H9 (cell line): ENCODE data around the gene CSMD2. TPM values are rescaled to one million over a fixed set of nuclear protein-coding genes. Genes with fewer than 3 reads are reported as not detected.

Experiments used
- DNase-seq: peaks from one replicate; pipeline ENCODE4 v3.0.0-alpha.2; 2017
- H2AFZ ChIP-seq: one replicate; pipeline ENCODE4 v1.6.1; 2013; ENCODE audit warnings: mild to moderate bottlenecking, low read length, control low read depth, moderate library complexity
- H2AK5ac ChIP-seq: 2 replicates; pipeline ENCODE4 v1.6.1; 2013; ENCODE audit warnings: low read length, control low read depth, mixed read lengths; ENCODE audit not compliant: insufficient read length
- H2BK120ac ChIP-seq: one replicate; pipeline ENCODE4 v1.6.1; 2013; ENCODE audit warnings: low read depth, mild to moderate bottlenecking, low read length, control low read depth, inconsistent platforms; ENCODE audit not compliant: poor library complexity, severe bottlenecking
- H2BK12ac ChIP-seq: 2 replicates; pipeline ENCODE4 v1.6.1; 2013; ENCODE audit warnings: low read length, control low read depth, mixed read lengths, low read depth; ENCODE audit not compliant: insufficient read length
- H2BK15ac ChIP-seq: 2 replicates; pipeline ENCODE4 v1.6.1; 2013; ENCODE audit warnings: low read depth, low read length, control low read depth
- H2BK20ac ChIP-seq: one replicate; pipeline ENCODE4 v1.6.1; 2013; ENCODE audit warnings: low read depth, mild to moderate bottlenecking, low read length, control low read depth, inconsistent platforms; ENCODE audit not compliant: poor library complexity, severe bottlenecking
- H2BK5ac ChIP-seq: 2 replicates; pipeline ENCODE4 v1.6.1; 2013; ENCODE audit warnings: low read length, control low read depth, mixed read lengths; ENCODE audit not compliant: insufficient read length
- H3K14ac ChIP-seq: 2 replicates; pipeline ENCODE4 v1.6.1; 2013; ENCODE audit warnings: low read length, control low read depth; ENCODE audit not compliant: insufficient read depth
- H3K18ac ChIP-seq: 2 replicates; pipeline ENCODE4 v1.6.1; 2013; ENCODE audit warnings: low read depth, mild to moderate bottlenecking, mixed read lengths, low read length, control low read depth; ENCODE audit not compliant: insufficient read length
- H3K23ac ChIP-seq: 2 replicates; pipeline ENCODE4 v1.6.1; 2013; ENCODE audit warnings: low read length, control low read depth, mixed read lengths, low read depth; ENCODE audit not compliant: insufficient read length
- H3K23me2 ChIP-seq: 2 replicates; pipeline ENCODE4 v1.6.1; 2013; ENCODE audit warnings: low read depth, mild to moderate bottlenecking, mixed read lengths, low read length, control low read depth; ENCODE audit not compliant: insufficient read length, poor library complexity, severe bottlenecking
- H3K27ac ChIP-seq: 2 replicates; pipeline ENCODE4 v1.5.1; 2013; ENCODE audit warnings: low read length, control low read depth, mixed read lengths, low read depth; ENCODE audit not compliant: insufficient read length
- H3K27me3 ChIP-seq: 2 replicates; pipeline ENCODE4 v1.6.1; 2013; ENCODE audit warnings: low read length, control low read depth, inconsistent platforms; ENCODE audit not compliant: insufficient read depth
- H3K4ac ChIP-seq: 2 replicates; pipeline ENCODE4 v1.6.1; 2013; ENCODE audit warnings: low read depth, mild to moderate bottlenecking, control low read depth, inconsistent platforms, low read length, moderate library complexity
- H3K4me1 ChIP-seq: 2 replicates; pipeline ENCODE4 v1.6.1; 2013; ENCODE audit warnings: low read length, control low read depth, inconsistent platforms; ENCODE audit not compliant: insufficient read depth
- H3K4me2 ChIP-seq: 2 replicates; pipeline ENCODE4 v1.6.1; 2013; ENCODE audit warnings: low read length, control low read depth, mixed read lengths; ENCODE audit not compliant: insufficient read length, insufficient read depth
- H3K56ac ChIP-seq: 2 replicates; pipeline ENCODE4 v1.6.1; 2013; ENCODE audit warnings: low read depth, mild to moderate bottlenecking, mixed read lengths, low read length, control low read depth; ENCODE audit not compliant: insufficient read length
- H3K79me1 ChIP-seq: 2 replicates; pipeline ENCODE4 v1.6.1; 2013; ENCODE audit warnings: low read depth, mild to moderate bottlenecking, moderate library complexity, low read length, control low read depth, inconsistent platforms; ENCODE audit not compliant: insufficient read depth, poor library complexity, severe bottlenecking
- H3K79me2 ChIP-seq: 2 replicates; pipeline ENCODE4 v1.6.1; 2013; ENCODE audit warnings: low read length, control low read depth, inconsistent platforms; ENCODE audit not compliant: insufficient read depth
- H3K9ac ChIP-seq: 2 replicates; pipeline ENCODE4 v1.6.1; 2013; ENCODE audit warnings: low read length, control low read depth, mixed read lengths; ENCODE audit not compliant: insufficient read length; ENCODE audit errors: extremely low read depth
- H3K9me3 ChIP-seq: one replicate; pipeline ENCODE4 v1.6.1; 2013; ENCODE audit warnings: low read depth, low read length, inconsistent platforms; ENCODE audit not compliant: control insufficient read depth
- H3T11ph ChIP-seq: one replicate; pipeline ENCODE4 v1.6.1; 2013; ENCODE audit warnings: mild to moderate bottlenecking, low read length, control low read depth, inconsistent platforms
- H4K20me1 ChIP-seq: one replicate; pipeline ENCODE4 v1.6.1; 2013; ENCODE audit not compliant: control insufficient read depth, insufficient read length, insufficient read depth
- H4K5ac ChIP-seq: 2 replicates; pipeline ENCODE4 v1.6.1; 2013; ENCODE audit warnings: low read depth, mild to moderate bottlenecking, mixed read lengths, low read length, control low read depth; ENCODE audit not compliant: insufficient read length
- H4K8ac ChIP-seq: replicated peaks from 2 replicates; pipeline ENCODE4 v1.6.1; 2013; ENCODE audit warnings: low read length, control low read depth, mixed read lengths, low read depth; ENCODE audit not compliant: insufficient read length
- H4K91ac ChIP-seq: 2 replicates; pipeline ENCODE4 v1.6.1; 2013; ENCODE audit warnings: low read depth, mild to moderate bottlenecking, moderate library complexity, mixed read lengths, low read length, control low read depth; ENCODE audit not compliant: insufficient read length
- H3K27ac Mint-ChIP-seq, 3 experiments: 2 replicates in 2 of 3; 3 replicates in 1 of 3; pipeline ENCODE4 v1.8.0; 2020 to 2021; ENCODE audit warnings: mixed read lengths in 3 of 3, mild to moderate bottlenecking in 1 of 3, moderate library complexity in 1 of 3
- H3K27me3 Mint-ChIP-seq: 2 replicates; pipeline ENCODE4 v1.8.0; 2021; ENCODE audit warnings: low read depth, mild to moderate bottlenecking, moderate library complexity, mixed read lengths
- H3K36me3 Mint-ChIP-seq, 3 experiments: 2 replicates in 2 of 3; 3 replicates in 1 of 3; pipeline ENCODE4 v1.8.0; 2020 to 2021; ENCODE audit warnings: low read depth in 3 of 3, mixed read lengths in 3 of 3; ENCODE audit not compliant: insufficient read depth in 1 of 3
- H3K4me1 Mint-ChIP-seq, 2 experiments: 2 replicates each; pipeline ENCODE4 v1.8.0; 2020; ENCODE audit warnings: mixed read lengths in 2 of 2
- H3K4me3 Mint-ChIP-seq, 2 experiments: 2 replicates in 1 of 2; 3 replicates in 1 of 2; pipeline ENCODE4 v1.8.0; 2020 to 2021; ENCODE audit warnings: mild to moderate bottlenecking in 2 of 2, mixed read lengths in 2 of 2, moderate library complexity in 1 of 2
- H3K9me3 Mint-ChIP-seq, 2 experiments: 2 replicates in 1 of 2; 3 replicates in 1 of 2; pipeline ENCODE4 v1.8.0; 2020; ENCODE audit warnings: mild to moderate bottlenecking in 2 of 2, mixed read lengths in 2 of 2, moderate library complexity in 1 of 2
- WGBS: extraction: QIAGEN DNeasy Blood & Tissue Kit; methylation state at CpG from one replicate; pipeline ENCODE4 v1.1.7; 2013; ENCODE audit warnings: missing lambda C conversion rate, low lambda C conversion rate, mixed read lengths; ENCODE audit not compliant: insufficient read length; ENCODE audit errors: extremely low coverage; 5-methylcytosine and 5-hydroxymethylcytosine counted together
- total RNA-seq: library from RNA; stranded (reverse); gene quantifications from 2 replicates; pipeline ENCODE4 v1.2.1, GENCODE V29; 2021
- TF ChIP-seq, protein P1 (sequence below): fragments of 200-600 bp; sonication (generic); conservative IDR thresholded peaks from 3 replicates; pipeline ENCODE4 v1.8.0; 2021; ENCODE audit warnings: antibody characterized with exemption, mild to moderate bottlenecking

Gene CSMD2
- total RNA-seq, 1 experiment from 2014 or later, result 6.4 TPM

DNA sequence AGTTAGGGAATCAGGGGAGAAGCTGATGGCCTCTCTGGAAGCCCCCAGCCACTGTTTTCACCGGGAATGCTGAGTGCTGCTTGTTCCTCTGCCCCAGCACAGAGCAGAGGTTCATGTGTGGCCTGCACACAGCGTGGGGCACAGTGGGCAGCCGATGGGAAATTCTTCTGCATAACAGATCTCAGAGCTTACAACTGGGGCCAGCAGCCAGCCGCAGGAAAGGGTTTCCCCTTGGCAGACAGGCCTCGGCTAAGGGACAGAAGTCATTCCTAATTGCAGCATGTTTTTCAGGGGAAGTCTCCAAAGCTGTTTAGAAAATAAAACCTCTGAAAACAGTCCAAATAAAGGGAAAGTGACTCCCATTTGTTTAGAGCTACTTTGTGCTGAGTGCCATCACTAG is 278.5 kb downstream of the CSMD2 start:
- H2BK12ac ChIP-seq, result no peak overlapping the region
- no peak overlapping the region for H3K4ac ChIP-seq
- WGBS, result no CpG with 5 or more reads among the region's 5 CpGs
- H3K79me2 ChIP-seq, result no peaks in the 10 kb centered on the region
- H3K4me3 Mint-ChIP-seq, result no peak overlapping the region
- peak overlapping the region in 1 of 3 experiments; percentile 23; a peak in 1 of 7 replicates for H3K27ac Mint-ChIP-seq
- H3K9ac ChIP-seq, result no peak overlapping the region
- H3K23ac ChIP-seq, result no peak overlapping the region
- no peak overlapping the region for H2AK5ac ChIP-seq
- no peaks in the 10 kb centered on the region for H3K27me3 ChIP-seq
- H3T11ph ChIP-seq, result no peak overlapping the region
- H4K8ac ChIP-seq, result no peak overlapping the region
- H3K79me1 ChIP-seq, result no peaks in the 10 kb centered on the region
- H3K36me3 Mint-ChIP-seq, result peaks cover 0 to 2% (median 2%) of the 10 kb centered on the region in 3 experiments; a peak in 1 of 7 replicates
- H4K91ac ChIP-seq, result no peak overlapping the region
- TF ChIP-seq, protein P1, sequence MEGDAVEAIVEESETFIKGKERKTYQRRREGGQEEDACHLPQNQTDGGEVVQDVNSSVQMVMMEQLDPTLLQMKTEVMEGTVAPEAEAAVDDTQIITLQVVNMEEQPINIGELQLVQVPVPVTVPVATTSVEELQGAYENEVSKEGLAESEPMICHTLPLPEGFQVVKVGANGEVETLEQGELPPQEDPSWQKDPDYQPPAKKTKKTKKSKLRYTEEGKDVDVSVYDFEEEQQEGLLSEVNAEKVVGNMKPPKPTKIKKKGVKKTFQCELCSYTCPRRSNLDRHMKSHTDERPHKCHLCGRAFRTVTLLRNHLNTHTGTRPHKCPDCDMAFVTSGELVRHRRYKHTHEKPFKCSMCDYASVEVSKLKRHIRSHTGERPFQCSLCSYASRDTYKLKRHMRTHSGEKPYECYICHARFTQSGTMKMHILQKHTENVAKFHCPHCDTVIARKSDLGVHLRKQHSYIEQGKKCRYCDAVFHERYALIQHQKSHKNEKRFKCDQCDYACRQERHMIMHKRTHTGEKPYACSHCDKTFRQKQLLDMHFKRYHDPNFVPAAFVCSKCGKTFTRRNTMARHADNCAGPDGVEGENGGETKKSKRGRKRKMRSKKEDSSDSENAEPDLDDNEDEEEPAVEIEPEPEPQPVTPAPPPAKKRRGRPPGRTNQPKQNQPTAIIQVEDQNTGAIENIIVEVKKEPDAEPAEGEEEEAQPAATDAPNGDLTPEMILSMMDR, result no peak
- H2BK5ac ChIP-seq, result no peak overlapping the region
- H2BK20ac ChIP-seq, result no peak overlapping the region
- H3K18ac ChIP-seq, result no peak overlapping the region
- no peak overlapping the region for H3K4me2 ChIP-seq
- no peak overlapping the region for H2BK15ac ChIP-seq
- no peaks in the 10 kb centered on the region for H3K23me2 ChIP-seq
- no peak for DNase-seq
- H3K14ac ChIP-seq, result no peak overlapping the region
- no peak overlapping the region for H3K56ac ChIP-seq
- H2BK120ac ChIP-seq, result no peak overlapping the region
- H3K4me1 Mint-ChIP-seq, result peaks cover 7% of the 10 kb centered on the region in 2 experiments
- H3K9me3 ChIP-seq, result no peaks in the 10 kb centered on the region
- H3K27me3 Mint-ChIP-seq, result no peaks in the 10 kb centered on the region; the same call in 1 of the 2 replicates
- H4K5ac ChIP-seq, result no peak overlapping the region
- H4K20me1 ChIP-seq, result no peaks in the 10 kb centered on the region
- H3K9me3 Mint-ChIP-seq, result peaks cover 3% of the 10 kb centered on the region in 2 experiments; a peak in 3 of 5 replicates
- no peaks in the 10 kb centered on the region for H3K4me1 ChIP-seq
- no peak overlapping the region for H3K27ac ChIP-seq
- H2AFZ ChIP-seq, result no peak overlapping the region
